ENCODE results near the gene ZNF20. TPM values are rescaled to one million over a fixed set of nuclear protein-coding genes. Genes with fewer than 3 reads are reported as not detected.

Gene ZNF20
- polyA plus RNA-seq, 1 donor (not counting 4 experiments of a cell fraction or from before 2014, with no cell fraction given), result 2.4 TPM

GRCh38 chr19:12180377-12180776, 40.2 kb upstream of the ZNF20 start:
- no peak for TF ChIP-seq EZH2 (IDR thresholded peaks at IDR 0.05; ENCODE audit: low read length)
- no peak for TF ChIP-seq CTCF (optimal IDR thresholded peaks at IDR 0.05 in 1 of 3, IDR thresholded peaks at IDR 0.05 in 1 of 3, conservative IDR thresholded peaks at IDR 0.05 in 1 of 3; ENCODE audit: extremely low read depth in 1 of 3, insufficient read depth in 2 of 3, low read length in 3 of 3)
- Histone ChIP-seq H3K9me3 (ENCODE audit: control insufficient read depth, low read depth, low read length) (peaks cover 6% of the 10 kb centered on the region), H3K36me3 (ENCODE audit: control insufficient read depth in 2 of 2, extremely low read depth in 1 of 2, insufficient read depth in 2 of 2, low read length in 2 of 2) (peaks cover 0 to 6% of the 10 kb centered on the region in 2 experiments), H2AFZ (ENCODE audit: control insufficient read depth, low read length) (no peak overlapping the region), H4K20me1 (ENCODE audit: control insufficient read depth, extremely low read depth, insufficient read depth, low read length) (no peaks in the 10 kb centered on the region), H3K9me1 (ENCODE audit: control insufficient read depth, extremely low read depth, insufficient read depth, low read length) (no peaks in the 10 kb centered on the region), H3K79me2 (ENCODE audit: control insufficient read depth, insufficient read depth, low read length) (peaks cover 2% of the 10 kb centered on the region), H3K9ac (ENCODE audit: control insufficient read depth, extremely low read depth, insufficient read depth, low read length) (no peak overlapping the region), H3K4me1 (ENCODE audit: control insufficient read depth, extremely low read depth, insufficient read depth, low read length) (no peaks in the 10 kb centered on the region), H3K4me3 (ENCODE audit: control insufficient read depth in 2 of 3, extremely low read depth in 1 of 3, insufficient read depth in 2 of 3, low read depth in 1 of 3, low read length in 3 of 3) (no peak overlapping the region), H3K27ac (ENCODE audit: control insufficient read depth, insufficient read depth, low read length) (no peak overlapping the region), H3K4me2 (ENCODE audit: control insufficient read depth, extremely low read depth, insufficient read depth, low read depth, low read length) (no peak overlapping the region), H3K27me3 (ENCODE audit: control insufficient read depth, extremely low read depth, insufficient read depth, low read length) (no peaks in the 10 kb centered on the region)
- dilution Hi-C loops (cut with MboI; ENCODE audit: extremely low pct_ligation_motif_present, low sequenced_read_pairs), result no loop called here
- no peak for FAIRE-seq
- DNase-seq (ENCODE audit: low read depth, low spot score), result no peak

- TF ChIP-seq EZH2 (IDR thresholded peaks at IDR 0.05; ENCODE audit: low read length) (no peak), CTCF (optimal IDR thresholded peaks at IDR 0.05 in 1 of 3, IDR thresholded peaks at IDR 0.05 in 1 of 3, conservative IDR thresholded peaks at IDR 0.05 in 1 of 3; ENCODE audit: extremely low read depth in 1 of 3, insufficient read depth in 2 of 3, low read length in 3 of 3) (no peak)
- Histone ChIP-seq H3K9ac (ENCODE audit: control insufficient read depth, extremely low read depth, insufficient read depth, low read length) (no peak overlapping the region), H3K27ac (ENCODE audit: control insufficient read depth, insufficient read depth, low read length) (no peak overlapping the region), H3K4me1 (ENCODE audit: control insufficient read depth, extremely low read depth, insufficient read depth, low read length) (peaks cover 6% of the 10 kb centered on the region), H3K27me3 (ENCODE audit: control insufficient read depth, extremely low read depth, insufficient read depth, low read length) (no peaks in the 10 kb centered on the region), H3K4me2 (ENCODE audit: control insufficient read depth, extremely low read depth, insufficient read depth, low read depth, low read length) (no peak overlapping the region), H4K20me1 (ENCODE audit: control insufficient read depth, extremely low read depth, insufficient read depth, low read length) (no peaks in the 10 kb centered on the region), H3K9me3 (ENCODE audit: control insufficient read depth, low read depth, low read length) (no peaks in the 10 kb centered on the region), H3K36me3 (ENCODE audit: control insufficient read depth in 2 of 2, extremely low read depth in 1 of 2, insufficient read depth in 2 of 2, low read length in 2 of 2) (peaks cover 2 to 7% of the 10 kb centered on the region in 2 experiments), H3K79me2 (ENCODE audit: control insufficient read depth, insufficient read depth, low read length) (peaks cover 37% of the 10 kb centered on the region), H3K9me1 (ENCODE audit: control insufficient read depth, extremely low read depth, insufficient read depth, low read length) (no peaks in the 10 kb centered on the region), H2AFZ (ENCODE audit: control insufficient read depth, low read length) (no peak overlapping the region), H3K4me3 (ENCODE audit: control insufficient read depth in 2 of 3, extremely low read depth in 1 of 3, insufficient read depth in 2 of 3, low read depth in 1 of 3, low read length in 3 of 3) (no peak overlapping the region)
- DNase-seq (ENCODE audit: low read depth, low spot score) (no peak), FAIRE-seq (no peak)
- dilution Hi-C loops (cut with MboI; ENCODE audit: extremely low pct_ligation_motif_present, low sequenced_read_pairs), result no loop called here
Observed at GRCh38 chr19:12166626-12167025, 26.5 kb upstream of the ZNF20 start.

Measured in keratinocyte (primary cell).